ENCODE results near the gene KIF22. TPM values are rescaled to one million over a fixed set of nuclear protein-coding genes. Genes with fewer than 3 reads are reported as not detected.
A peak's percentile ranks its signal among the peaks of the same experiment; 100 is the strongest.

Gene KIF22
- total and polyA plus RNA-seq, 9 of the 15 experiments (the other 6 are each of a cell fraction or from before 2014, with no cell fraction given), result 8.7 to 232 (median 131) TPM

DNA sequence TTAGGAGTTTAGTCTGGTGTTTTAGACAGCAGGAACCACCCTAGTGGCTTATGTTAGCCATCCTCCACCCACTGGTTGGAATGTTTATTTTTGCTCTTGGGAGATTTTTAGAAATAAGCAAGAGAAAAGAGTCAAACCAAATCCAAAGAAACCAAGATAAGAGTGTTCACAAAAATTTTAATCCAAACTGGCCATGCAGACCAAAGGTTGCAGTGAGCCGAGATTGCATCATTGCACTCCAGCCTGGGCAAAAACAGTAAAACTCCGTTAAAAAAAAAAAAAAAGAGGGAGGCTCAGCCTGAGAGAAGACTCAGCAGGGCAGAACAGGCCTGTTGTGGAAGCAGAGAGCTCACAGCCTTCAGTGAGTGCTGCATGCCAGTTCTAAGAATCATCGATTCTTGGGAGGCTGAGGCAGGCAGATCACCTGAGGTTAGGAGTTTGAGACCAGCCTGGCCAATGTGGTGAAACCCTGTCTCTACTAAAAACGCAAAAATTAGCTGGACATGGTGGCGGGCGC, 32.5 kb upstream of the KIF22 start (continued):
- TF ChIP-seq, protein P1, sequence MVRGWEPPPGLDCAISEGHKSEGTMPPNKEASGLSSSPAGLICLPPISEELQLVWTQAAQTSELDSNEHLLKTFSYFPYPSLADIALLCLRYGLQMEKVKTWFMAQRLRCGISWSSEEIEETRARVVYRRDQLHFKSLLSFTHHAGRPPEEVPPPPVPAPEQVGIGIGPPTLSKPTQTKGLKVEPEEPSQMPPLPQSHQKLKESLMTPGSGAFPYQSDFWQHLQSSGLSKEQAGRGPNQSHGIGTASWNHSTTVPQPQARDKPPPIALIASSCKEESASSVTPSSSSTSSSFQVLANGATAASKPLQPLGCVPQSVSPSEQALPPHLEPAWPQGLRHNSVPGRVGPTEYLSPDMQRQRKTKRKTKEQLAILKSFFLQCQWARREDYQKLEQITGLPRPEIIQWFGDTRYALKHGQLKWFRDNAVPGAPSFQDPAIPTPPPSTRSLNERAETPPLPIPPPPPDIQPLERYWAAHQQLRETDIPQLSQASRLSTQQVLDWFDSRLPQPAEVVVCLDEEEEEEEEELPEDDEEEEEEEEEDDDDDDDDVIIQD (CRISPR knock-in tag; IDR thresholded peaks at IDR 0.05), result no peak
- TF ChIP-seq, protein P2, sequence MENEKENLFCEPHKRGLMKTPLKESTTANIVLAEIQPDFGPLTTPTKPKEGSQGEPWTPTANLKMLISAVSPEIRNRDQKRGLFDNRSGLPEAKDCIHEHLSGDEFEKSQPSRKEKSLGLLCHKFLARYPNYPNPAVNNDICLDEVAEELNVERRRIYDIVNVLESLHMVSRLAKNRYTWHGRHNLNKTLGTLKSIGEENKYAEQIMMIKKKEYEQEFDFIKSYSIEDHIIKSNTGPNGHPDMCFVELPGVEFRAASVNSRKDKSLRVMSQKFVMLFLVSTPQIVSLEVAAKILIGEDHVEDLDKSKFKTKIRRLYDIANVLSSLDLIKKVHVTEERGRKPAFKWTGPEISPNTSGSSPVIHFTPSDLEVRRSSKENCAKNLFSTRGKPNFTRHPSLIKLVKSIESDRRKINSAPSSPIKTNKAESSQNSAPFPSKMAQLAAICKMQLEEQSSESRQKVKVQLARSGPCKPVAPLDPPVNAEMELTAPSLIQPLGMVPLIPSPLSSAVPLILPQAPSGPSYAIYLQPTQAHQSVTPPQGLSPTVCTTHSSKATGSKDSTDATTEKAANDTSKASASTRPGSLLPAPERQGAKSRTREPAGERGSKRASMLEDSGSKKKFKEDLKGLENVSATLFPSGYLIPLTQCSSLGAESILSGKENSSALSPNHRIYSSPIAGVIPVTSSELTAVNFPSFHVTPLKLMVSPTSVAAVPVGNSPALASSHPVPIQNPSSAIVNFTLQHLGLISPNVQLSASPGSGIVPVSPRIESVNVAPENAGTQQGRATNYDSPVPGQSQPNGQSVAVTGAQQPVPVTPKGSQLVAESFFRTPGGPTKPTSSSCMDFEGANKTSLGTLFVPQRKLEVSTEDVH (IDR thresholded peaks at IDR 0.05; ENCODE audit: low read depth, partially characterized antibody), result no peak
- TF ChIP-seq JUND (IDR thresholded peaks at IDR 0.05; ENCODE audit: borderline replicate concordance, low read depth, low read length) (peak; percentile 17; the same call in 1 of the 2 replicates), JUND (tag; IDR thresholded peaks at IDR 0.05; ENCODE audit: borderline replicate concordance, low read depth, low read length) (no peak), PYGO2 (tag; IDR thresholded peaks at IDR 0.05) (no peak), ZNF695 (CRISPR knock-in tag; IDR thresholded peaks at IDR 0.05) (no peak), BMI1 (IDR thresholded peaks at IDR 0.05; ENCODE audit: low read length) (no peak), FOXM1 (IDR thresholded peaks at IDR 0.05; ENCODE audit: low read depth) (no peak), FOXM1 (CRISPR knock-in tag; IDR thresholded peaks at IDR 0.05; ENCODE audit: low read depth) (no peak), TCFL5 (CRISPR knock-in tag; conservative IDR thresholded peaks at IDR 0.05) (no peak), ZNF384 (IDR thresholded peaks at IDR 0.05; ENCODE audit: low read depth, low read length) (peak; percentile 88), TSC22D4 (tag; IDR thresholded peaks at IDR 0.05) (no peak), SMARCE1 (IDR thresholded peaks at IDR 0.05) (no peak)
- TF ChIP-seq, protein P3, sequence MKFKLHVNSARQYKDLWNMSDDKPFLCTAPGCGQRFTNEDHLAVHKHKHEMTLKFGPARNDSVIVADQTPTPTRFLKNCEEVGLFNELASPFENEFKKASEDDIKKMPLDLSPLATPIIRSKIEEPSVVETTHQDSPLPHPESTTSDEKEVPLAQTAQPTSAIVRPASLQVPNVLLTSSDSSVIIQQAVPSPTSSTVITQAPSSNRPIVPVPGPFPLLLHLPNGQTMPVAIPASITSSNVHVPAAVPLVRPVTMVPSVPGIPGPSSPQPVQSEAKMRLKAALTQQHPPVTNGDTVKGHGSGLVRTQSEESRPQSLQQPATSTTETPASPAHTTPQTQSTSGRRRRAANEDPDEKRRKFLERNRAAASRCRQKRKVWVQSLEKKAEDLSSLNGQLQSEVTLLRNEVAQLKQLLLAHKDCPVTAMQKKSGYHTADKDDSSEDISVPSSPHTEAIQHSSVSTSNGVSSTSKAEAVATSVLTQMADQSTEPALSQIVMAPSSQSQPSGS (CRISPR knock-in tag; IDR thresholded peaks at IDR 0.05), result no peak

Data from K562 (cell line).